Mucosa of descending colon (tissue), 3 donors: ENCODE results near the gene SYTL3. TPM values are rescaled to one million over a fixed set of nuclear protein-coding genes. Genes with fewer than 3 reads are reported as not detected.

Experiments used
- ATAC-seq: fragments of 200-7000 bp; cut with Tn5 transposase; one replicate; pipeline ENCODE4 v1.9.1; 2020; ENCODE audit warnings: mild to moderate bottlenecking, moderate library complexity
- DNase-seq, 3 donors: peaks; one replicate each; pipeline ENCODE4 v3.0.0-alpha.2; 2020
- H3K36me3 ChIP-seq: fragments of 200-600 bp; one replicate; pipeline ENCODE4 v1.8.0; 2021; ENCODE audit warnings: low read depth, mild to moderate bottlenecking
- H3K4me1 ChIP-seq: fragments of 200-600 bp; one replicate; pipeline ENCODE4 v1.8.0; 2021; ENCODE audit warnings: low read depth, mild to moderate bottlenecking
- H3K4me3 ChIP-seq: fragments of 200-600 bp; one replicate; pipeline ENCODE4 v1.8.0; 2021; ENCODE audit warnings: mild to moderate bottlenecking
- H3K9me3 ChIP-seq: fragments of 200-600 bp; one replicate; pipeline ENCODE4 v1.8.0; 2021; ENCODE audit warnings: mild to moderate bottlenecking
- CTCF ChIP-seq: fragments of 200-600 bp; IDR thresholded peaks from one replicate; pipeline ENCODE4 v1.8.0; 2022; ENCODE audit warnings: antibody characterized with exemption, mild to moderate bottlenecking
- intact Hi-C, 2 donors: fragments of 100-400 bp; cut with DNase I in 1 of 2; cut with micrococcal nuclease in 1 of 2; formaldehyde crosslinking; loops; one replicate each; pipeline versions ENCODE4 v1.11.0 to v1.11.1; 2022; cut with DNase I, micrococcal nuclease
- total RNA-seq, 3 donors: library from RNA; stranded (reverse); fragmentation: NEBNext Ultra II Directional in 2 of 3; extraction: Animal tissue kit (Norgen Biotek cat#: 25700) in 2 of 3; gene quantifications; one replicate each; pipeline versions ENCODE4 v1.2.1 to v1.2.4, GENCODE V29; 2021 to 2023
- donor health status: DM: no; HTN: no; CAD: no; lungs with moderate emphysema.
- donor health status: DM: no; HTN: no; CAD: no.
- donor health status: DM: no; HTN: yes; CAD: no.

The SYTL3 gene
- total RNA-seq, 3 donors from 2014 or later = 2.8 to 4.7 (median 4.4) TPM

GRCh38 chr6:158621694-158622544 is 27.9 kb upstream of the SYTL3 start:
- ATAC-seq (no peak), DNase-seq (peak in 1 of 3 donors; percentile 31)
- no peak overlapping the region for H3K4me3 ChIP-seq
- intact Hi-C loops = no loop called here
- H3K36me3 ChIP-seq = peaks cover 6% of the 10 kb centered on the region
- H3K4me1 ChIP-seq = peaks cover 6% of the 10 kb centered on the region
- no peak for TF ChIP-seq CTCF
- H3K9me3 ChIP-seq = no peaks in the 10 kb centered on the region

GRCh38 chr6:158622545-158623190 is 27.2 kb upstream of the SYTL3 start:
- ATAC-seq (no peak), DNase-seq (no peak)
- intact Hi-C loops = no loop called here
- TF ChIP-seq CTCF = no peak
- Histone ChIP-seq H3K36me3 (peaks cover 6% of the 10 kb centered on the region), H3K9me3 (no peaks in the 10 kb centered on the region), H3K4me1 (peaks cover 6% of the 10 kb centered on the region), H3K4me3 (no peak overlapping the region)

- intact Hi-C loops = no loop called here
- Histone ChIP-seq H3K9me3 (no peaks in the 10 kb centered on the region), H3K4me3 (no peak overlapping the region), H3K4me1 (peaks cover 3% of the 10 kb centered on the region), H3K36me3 (peaks cover 6% of the 10 kb centered on the region)
- no peak for TF ChIP-seq CTCF
- ATAC-seq (no peak), DNase-seq (no peak)
Observed at GRCh38 chr6:158624684-158625682, 24.9 kb upstream of the SYTL3 start.

- ATAC-seq (no peak), DNase-seq (no peak)
- no peak for TF ChIP-seq CTCF
- peaks cover 12% of the 10 kb centered on the region for H3K4me1 ChIP-seq
- no peaks in the 10 kb centered on the region for H3K9me3 ChIP-seq
- peaks cover 5% of the 10 kb centered on the region for H3K36me3 ChIP-seq
- intact Hi-C loops = no loop called here
- no peak overlapping the region for H3K4me3 ChIP-seq
Observed at GRCh38 chr6:158625881-158626305, 24.0 kb upstream of the SYTL3 start.
